Stomach (tissue), 9 donors: ENCODE results near the gene TRA2B. TPM values are rescaled to one million over a fixed set of nuclear protein-coding genes. Genes with fewer than 3 reads are reported as not detected.

Experiments
- DNase-seq, 2 donors: peaks; one replicate each; pipeline versions ENCODE4 v3.0.0 to v3.0.0-alpha.2; 2013 to 2019
- H3K27ac ChIP-seq, 5 donors: fragments of 200-600 bp in 4 of 5; sonication (generic) in 4 of 5; one replicate each; pipeline ENCODE4 v1.5.1; 2013 to 2019; ENCODE audit warnings: mild to moderate bottlenecking in 1 of 5, moderate library complexity in 1 of 5
- H3K27me3 ChIP-seq, 3 donors: fragments of 200-600 bp; sonication (generic); one replicate each; pipeline ENCODE4 v1.5.1; 2017 to 2019; ENCODE audit warnings: mixed run types in 1 of 3
- H3K36me3 ChIP-seq, 4 donors: fragments of 200-600 bp; sonication (generic); 1 replicate in 3 of 4; 2 replicates in 1 of 4; pipeline ENCODE4 v1.5.1; 2016 to 2019
- H3K4me1 ChIP-seq, 4 donors: fragments of 200-600 bp; sonication (generic); one replicate each; pipeline ENCODE4 v1.5.1; 2016 to 2019
- H3K4me3 ChIP-seq, 4 donors: fragments of 200-600 bp; sonication (generic) in 3 of 4; one replicate each; pipeline ENCODE4 v1.5.1; 2016 to 2019; ENCODE audit warnings: mild to moderate bottlenecking in 1 of 4
- H3K9me3 ChIP-seq, 4 donors: fragments of 200-600 bp; sonication (generic); one replicate each; pipeline ENCODE4 v1.5.1; 2016 to 2019
- CTCF ChIP-seq, 7 experiments: fragments of 450-650 bp in 4 of 7; fragments of 200-600 bp in 3 of 7; sonication (generic) in 3 of 7; IDR thresholded peaks; one replicate each; pipeline ENCODE4 v1.5.1; 2016 to 2019; ENCODE audit warnings: antibody characterized with exemption in 7 of 7, control low read depth in 2 of 7, mild to moderate bottlenecking in 1 of 7
- EP300 ChIP-seq: sonication (generic); formaldehyde crosslinking; IDR thresholded peaks from one replicate; pipeline ENCODE4 v1.6.1; 2017; ENCODE audit warnings: antibody characterized with exemption
- POLR2A ChIP-seq, 4 donors: fragments of 450-650 bp; IDR thresholded peaks; one replicate each; pipeline ENCODE4 v1.6.1; 2016; ENCODE audit warnings: antibody characterized with exemption in 4 of 4, control low read depth in 2 of 4, mild to moderate bottlenecking in 1 of 4, moderate library complexity in 1 of 4
- POLR2AphosphoS5 ChIP-seq, 3 donors: sonication (generic); formaldehyde crosslinking; IDR thresholded peaks; one replicate each; pipeline ENCODE4 v1.6.1; 2016; ENCODE audit warnings: antibody characterized with exemption in 3 of 3
- WGBS, 5 donors: extraction: QIAGEN DNeasy Blood & Tissue Kit in 3 of 5; methylation state at CpG; one replicate each; pipeline versions ENCODE4 v1.1.5 to v1.1.7; 2013 to 2018; 5-methylcytosine and 5-hydroxymethylcytosine counted together
- intact Hi-C: fragments of 100-400 bp; cut with DNase I; formaldehyde crosslinking; loops from one replicate; pipeline ENCODE4 v1.15.1; 2023; ENCODE audit warnings: low total_unique reads
- polyA plus RNA-seq, 3 donors: library from polyadenylated mRNA; stranded (reverse); fragments of 200-250 nt; gene quantifications; one replicate each; pipeline ENCODE4 v1.2.3, GENCODE V29; 2013
- total RNA-seq, 5 donors: library from RNA; depleted of rRNA; stranded (reverse); fragments of >200 nt; gene quantifications; one replicate each; pipeline versions ENCODE4 v1.1.0 to v1.2.3, GENCODE V29; 2014 to 2016
- donor health status: healthy with polysubstance abuse.
- donor health status: Bipolar disorder and iron deficiency.
- donor health status: healthy.

TRA2B gene
- total and polyA plus RNA-seq, 8 donors: 55.8 to 298 (median 103) TPM

- H3K27ac ChIP-seq: no peak overlapping the region
- H3K27me3 ChIP-seq: no peaks in the 10 kb centered on the region
- no peak for TF ChIP-seq POLR2AphosphoS5 (IDR thresholded peaks at IDR 0.05)
- TF ChIP-seq EP300: no peak
- no peak for TF ChIP-seq CTCF (IDR thresholded peaks at IDR 0.05)
- no peak for TF ChIP-seq POLR2A (IDR thresholded peaks at IDR 0.05)
- no peaks in the 10 kb centered on the region for H3K4me1 ChIP-seq
- peaks cover 0 to 8% (median 0%) of the 10 kb centered on the region in 4 donors for H3K36me3 ChIP-seq
- no peak for DNase-seq
- H3K4me3 ChIP-seq: no peak overlapping the region
- no peaks in the 10 kb centered on the region for H3K9me3 ChIP-seq
- intact Hi-C loops: no loop called here
- 90 to 95% (median 94%) methylated on average over 18 of the region's 18 CpGs for WGBS, 5 donors
Measured at GRCh38 chr3:185971579-185971978, 33.8 kb upstream of the TRA2B start.

GRCh38 chr3:185968168-185968567, 30.4 kb upstream of the TRA2B start:
- H3K27me3 ChIP-seq: no peaks in the 10 kb centered on the region
- H3K36me3 ChIP-seq: no peaks in the 10 kb centered on the region
- H3K27ac ChIP-seq: no peak overlapping the region
- intact Hi-C loops: no loop called here
- no peak overlapping the region for H3K4me3 ChIP-seq
- 76 to 93% (median 79%) methylated on average over 2 of the region's 2 CpGs for WGBS, 5 donors
- TF ChIP-seq CTCF (IDR thresholded peaks at IDR 0.05) (no peak), EP300 (no peak), POLR2A (IDR thresholded peaks at IDR 0.05) (no peak), POLR2AphosphoS5 (IDR thresholded peaks at IDR 0.05) (no peak)
- DNase-seq: no peak
- no peaks in the 10 kb centered on the region for H3K4me1 ChIP-seq
- no peaks in the 10 kb centered on the region for H3K9me3 ChIP-seq

- intact Hi-C loops: no loop called here
- no peak for DNase-seq
- WGBS, 5 donors: 54 to 75% (median 59%) methylated on average over 2 of the region's 2 CpGs
- Histone ChIP-seq H3K27me3 (no peaks in the 10 kb centered on the region), H3K4me1 (no peaks in the 10 kb centered on the region), H3K9me3 (no peaks in the 10 kb centered on the region), H3K36me3 (no peaks in the 10 kb centered on the region), H3K27ac (no peak overlapping the region), H3K4me3 (no peak overlapping the region)
- no peak for TF ChIP-seq EP300
- no peak for TF ChIP-seq POLR2A (IDR thresholded peaks at IDR 0.05)
- no peak for TF ChIP-seq CTCF (IDR thresholded peaks at IDR 0.05)
- no peak for TF ChIP-seq POLR2AphosphoS5 (IDR thresholded peaks at IDR 0.05)
Measured at GRCh38 chr3:185966655-185967054, 28.8 kb upstream of the TRA2B start.

GRCh38 chr3:185965496-185965895, 27.7 kb upstream of the TRA2B start:
- H3K4me1 ChIP-seq: no peaks in the 10 kb centered on the region
- H3K27ac ChIP-seq: no peak overlapping the region
- H3K9me3 ChIP-seq: no peaks in the 10 kb centered on the region
- H3K4me3 ChIP-seq: no peak overlapping the region
- 72 to 84% (median 78%) methylated on average over 2 of the region's 2 CpGs for WGBS, 5 donors
- no peak for DNase-seq
- TF ChIP-seq POLR2AphosphoS5 (IDR thresholded peaks at IDR 0.05): no peak
- TF ChIP-seq POLR2A (IDR thresholded peaks at IDR 0.05): no peak
- no peak for TF ChIP-seq CTCF (IDR thresholded peaks at IDR 0.05)
- no peak for TF ChIP-seq EP300
- no peaks in the 10 kb centered on the region for H3K27me3 ChIP-seq
- intact Hi-C loops: no loop called here
- no peaks in the 10 kb centered on the region for H3K36me3 ChIP-seq
